Activated CD8-positive, alpha-beta memory T cell treated with anti-CD3 and anti-CD28 coated beads, Interleukin-2, amount 10 ng/mL, durations not matched to agents 7 days and 5 days (primary cell): ENCODE measurements around the gene JAKMIP1. TPM values are rescaled to one million over a fixed set of nuclear protein-coding genes. Genes with fewer than 3 reads are reported as not detected.
A peak's percentile ranks its signal among the peaks of the same experiment; 100 is the strongest.

Experiments used
- ATAC-seq: fragments of 150-1000 bp; cut with Tn5 transposase; one replicate; pipeline ENCODE4 v1.10.0; 2021; ENCODE audit warnings: moderate library complexity
- CTCF ChIA-PET: fragments of 350-600 bp; sonication (Branson Sonifier 250); formaldehyde crosslinking; loops from one replicate; lab custom pipeline; 2021; ENCODE audit warnings: antibody characterized with exemption; lab: Charles Lee
- DNase-seq: peaks from one replicate; pipeline ENCODE4 v3.0.0-alpha.2; 2020
- H3K27ac Mint-ChIP-seq: one replicate; pipeline ENCODE4 v1.8.0; 2021; ENCODE audit warnings: mild to moderate bottlenecking, mixed read lengths
- H3K27me3 Mint-ChIP-seq: one replicate; pipeline ENCODE4 v1.8.0; 2021; ENCODE audit warnings: mixed read lengths
- H3K36me3 Mint-ChIP-seq: one replicate; pipeline ENCODE4 v1.8.0; 2021; ENCODE audit warnings: mild to moderate bottlenecking, mixed read lengths
- H3K4me1 Mint-ChIP-seq: one replicate; pipeline ENCODE4 v1.8.0; 2021; ENCODE audit warnings: mixed read lengths
- H3K4me3 Mint-ChIP-seq: one replicate; pipeline ENCODE4 v1.8.0; 2021; ENCODE audit warnings: mild to moderate bottlenecking, moderate library complexity, mixed read lengths
- H3K9me3 Mint-ChIP-seq: one replicate; pipeline ENCODE4 v1.8.0; 2022; ENCODE audit warnings: low read depth, mixed read lengths
- total RNA-seq, 2 experiments: library from RNA; stranded (reverse); gene quantifications; one replicate each; pipeline ENCODE4 v1.2.3, GENCODE V29; 2021

The JAKMIP1 gene
- total RNA-seq, 2 experiments from 2014 or later, result 41.7 to 57.8 TPM

GRCh38 chr4:6233929-6234328, 33.6 kb upstream of the JAKMIP1 start:
- Mint-ChIP-seq H3K4me1 (no peaks in the 10 kb centered on the region), H3K27ac (no peak overlapping the region), H3K9me3 (no peaks in the 10 kb centered on the region), H3K36me3 (no peaks in the 10 kb centered on the region), H3K27me3 (peaks cover 15% of the 10 kb centered on the region), H3K4me3 (no peak overlapping the region)
- CTCF ChIA-PET, result no interaction called here
- no peak for DNase-seq
- ATAC-seq, result no peak

GRCh38 chr4:6232836-6233785, 32.8 kb upstream of the JAKMIP1 start:
- CTCF ChIA-PET, result no interaction called here
- Mint-ChIP-seq H3K9me3 (no peaks in the 10 kb centered on the region), H3K4me3 (no peak overlapping the region), H3K27ac (no peak overlapping the region), H3K4me1 (no peaks in the 10 kb centered on the region), H3K27me3 (peaks cover 17% of the 10 kb centered on the region), H3K36me3 (no peaks in the 10 kb centered on the region)
- DNase-seq (no peak), ATAC-seq (no peak)

GRCh38 chr4:6231663-6232165, 31.4 kb upstream of the JAKMIP1 start:
- no peaks in the 10 kb centered on the region for H3K9me3 Mint-ChIP-seq
- no peaks in the 10 kb centered on the region for H3K4me1 Mint-ChIP-seq
- no peaks in the 10 kb centered on the region for H3K36me3 Mint-ChIP-seq
- no peak overlapping the region for H3K27ac Mint-ChIP-seq
- ATAC-seq (no peak), DNase-seq (no peak)
- peaks cover 10% of the 10 kb centered on the region for H3K27me3 Mint-ChIP-seq
- H3K4me3 Mint-ChIP-seq, result no peak overlapping the region
- CTCF ChIA-PET, result no interaction called here

GRCh38 chr4:6230827-6231662, 30.7 kb upstream of the JAKMIP1 start:
- no peak overlapping the region for H3K27ac Mint-ChIP-seq
- H3K9me3 Mint-ChIP-seq, result no peaks in the 10 kb centered on the region
- ATAC-seq (no peak), DNase-seq (no peak)
- CTCF ChIA-PET, result no interaction called here
- peaks cover 7% of the 10 kb centered on the region for H3K27me3 Mint-ChIP-seq
- no peaks in the 10 kb centered on the region for H3K4me1 Mint-ChIP-seq
- no peak overlapping the region for H3K4me3 Mint-ChIP-seq
- H3K36me3 Mint-ChIP-seq, result no peaks in the 10 kb centered on the region

- no peak for ATAC-seq
- Mint-ChIP-seq H3K27me3 (peaks cover 9% of the 10 kb centered on the region), H3K36me3 (no peaks in the 10 kb centered on the region), H3K4me1 (no peaks in the 10 kb centered on the region), H3K4me3 (no peak overlapping the region), H3K9me3 (no peaks in the 10 kb centered on the region), H3K27ac (no peak overlapping the region)
- CTCF ChIA-PET, result interaction anchor here (1.1 to 1.4 kb wide), 3 partner anchors 19 to 101 kb away, joined by 3 to 6 read pairs (median 5); no protein-coding TSS in a partner anchor
- DNase-seq, result no peak
These were observed 30.1 kb upstream of the JAKMIP1 start for GRCh38 chr4:6230502-6230785.

GRCh38 chr4:6229671-6230501, 29.5 kb upstream of the JAKMIP1 start:
- Mint-ChIP-seq H3K36me3 (no peaks in the 10 kb centered on the region), H3K27me3 (peaks cover 14% of the 10 kb centered on the region), H3K27ac (no peak overlapping the region), H3K4me1 (no peaks in the 10 kb centered on the region), H3K4me3 (no peak overlapping the region), H3K9me3 (no peaks in the 10 kb centered on the region)
- ATAC-seq (no peak), DNase-seq (no peak)
- CTCF ChIA-PET, result interaction anchor here (1.1 to 1.4 kb wide), 3 partner anchors 20 to 102 kb away, joined by 3 to 6 read pairs (median 5); no protein-coding TSS in a partner anchor

GRCh38 chr4:6229095-6229494, 28.7 kb upstream of the JAKMIP1 start:
- peaks cover 20% of the 10 kb centered on the region for H3K27me3 Mint-ChIP-seq
- H3K9me3 Mint-ChIP-seq, result no peaks in the 10 kb centered on the region
- no peaks in the 10 kb centered on the region for H3K4me1 Mint-ChIP-seq
- no peak for ATAC-seq
- H3K4me3 Mint-ChIP-seq, result no peak overlapping the region
- no peaks in the 10 kb centered on the region for H3K36me3 Mint-ChIP-seq
- no peak overlapping the region for H3K27ac Mint-ChIP-seq
- DNase-seq, result no peak
- CTCF ChIA-PET, result interaction anchor here (1.1 to 1.4 kb wide), 3 partner anchors 21 to 102 kb away, joined by 3 to 6 read pairs (median 5); no protein-coding TSS in a partner anchor

GRCh38 chr4:6228158-6229067, 28.1 kb upstream of the JAKMIP1 start:
- no peaks in the 10 kb centered on the region for H3K36me3 Mint-ChIP-seq
- ATAC-seq (no peak), DNase-seq (no peak)
- no peaks in the 10 kb centered on the region for H3K9me3 Mint-ChIP-seq
- no peaks in the 10 kb centered on the region for H3K4me1 Mint-ChIP-seq
- peaks cover 27% of the 10 kb centered on the region for H3K27me3 Mint-ChIP-seq
- H3K27ac Mint-ChIP-seq, result no peak overlapping the region
- no peak overlapping the region for H3K4me3 Mint-ChIP-seq
- CTCF ChIA-PET, result no interaction called here

- Mint-ChIP-seq H3K4me1 (no peaks in the 10 kb centered on the region), H3K36me3 (peaks cover under 1% of the 10 kb centered on the region), H3K9me3 (no peaks in the 10 kb centered on the region), H3K27ac (no peak overlapping the region), H3K4me3 (no peak overlapping the region), H3K27me3 (peaks cover 35% of the 10 kb centered on the region)
- no peak for DNase-seq
- no peak for ATAC-seq
- CTCF ChIA-PET, result interaction anchor here (2.3 kb wide), 1 partner anchor 93 kb away, joined by 5 read pairs; no protein-coding TSS in a partner anchor
These were observed 27.2 kb upstream of the JAKMIP1 start for GRCh38 chr4:6227412-6228157.

GRCh38 chr4:6226506-6226905, 26.2 kb upstream of the JAKMIP1 start:
- CTCF ChIA-PET, result interaction anchor here (1.5 to 2.3 kb wide), 2 partner anchors 92 to 320 kb away, joined by 5 read pairs; no protein-coding TSS in a partner anchor
- no peaks in the 10 kb centered on the region for H3K9me3 Mint-ChIP-seq
- H3K4me3 Mint-ChIP-seq, result no peak overlapping the region
- no peak for DNase-seq
- no peaks in the 10 kb centered on the region for H3K4me1 Mint-ChIP-seq
- no peak for ATAC-seq
- peaks cover 3% of the 10 kb centered on the region for H3K36me3 Mint-ChIP-seq
- H3K27me3 Mint-ChIP-seq, result peaks cover 39% of the 10 kb centered on the region
- no peak overlapping the region for H3K27ac Mint-ChIP-seq

- H3K27me3 Mint-ChIP-seq, result peaks cover 49% of the 10 kb centered on the region
- no peaks in the 10 kb centered on the region for H3K4me1 Mint-ChIP-seq
- no peak overlapping the region for H3K27ac Mint-ChIP-seq
- ATAC-seq, result no peak
- H3K4me3 Mint-ChIP-seq, result no peak overlapping the region
- no peaks in the 10 kb centered on the region for H3K9me3 Mint-ChIP-seq
- CTCF ChIA-PET, result interaction anchor here (0.9 to 2.3 kb wide), 5 partner anchors 26 to 321 kb away, joined by 3 to 5 read pairs (median 4); no protein-coding TSS in a partner anchor
- peaks cover 3% of the 10 kb centered on the region for H3K36me3 Mint-ChIP-seq
- peak; percentile 52 for DNase-seq
These were observed 25.1 kb upstream of the JAKMIP1 start for GRCh38 chr4:6225469-6225868.
